ENCODE measurements around the gene LRRC7.

GRCh38 chr1:69914976-69915765, 347.4 kb downstream of the LRRC7 start:
- TF ChIP-seq CTCF (IDR thresholded peaks at IDR 0.05; ENCODE audit: low read length), result no peak
- TF ChIP-seq EZH2 (optimal IDR thresholded peaks at IDR 0.05; ENCODE audit: low read depth, low read length), result no peak
- no peak for TF ChIP-seq EZH2phosphoT487 (IDR thresholded peaks at IDR 0.05; ENCODE audit: low read length)
